Measurements from ENCODE around the gene ZNF511.

GRCh38 chr10:133274751-133275683 lies 33.7 kb upstream of the ZNF511 start:
- TF ChIP-seq, protein P1, sequence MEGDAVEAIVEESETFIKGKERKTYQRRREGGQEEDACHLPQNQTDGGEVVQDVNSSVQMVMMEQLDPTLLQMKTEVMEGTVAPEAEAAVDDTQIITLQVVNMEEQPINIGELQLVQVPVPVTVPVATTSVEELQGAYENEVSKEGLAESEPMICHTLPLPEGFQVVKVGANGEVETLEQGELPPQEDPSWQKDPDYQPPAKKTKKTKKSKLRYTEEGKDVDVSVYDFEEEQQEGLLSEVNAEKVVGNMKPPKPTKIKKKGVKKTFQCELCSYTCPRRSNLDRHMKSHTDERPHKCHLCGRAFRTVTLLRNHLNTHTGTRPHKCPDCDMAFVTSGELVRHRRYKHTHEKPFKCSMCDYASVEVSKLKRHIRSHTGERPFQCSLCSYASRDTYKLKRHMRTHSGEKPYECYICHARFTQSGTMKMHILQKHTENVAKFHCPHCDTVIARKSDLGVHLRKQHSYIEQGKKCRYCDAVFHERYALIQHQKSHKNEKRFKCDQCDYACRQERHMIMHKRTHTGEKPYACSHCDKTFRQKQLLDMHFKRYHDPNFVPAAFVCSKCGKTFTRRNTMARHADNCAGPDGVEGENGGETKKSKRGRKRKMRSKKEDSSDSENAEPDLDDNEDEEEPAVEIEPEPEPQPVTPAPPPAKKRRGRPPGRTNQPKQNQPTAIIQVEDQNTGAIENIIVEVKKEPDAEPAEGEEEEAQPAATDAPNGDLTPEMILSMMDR (IDR thresholded peaks at IDR 0.05 in 8 of 11, conservative IDR thresholded peaks at IDR 0.05 in 3 of 11): no peak
- TF ChIP-seq POLR2A (IDR thresholded peaks at IDR 0.05): no peak
